GM23338 (cell line): ENCODE results near the gene IL22RA2. TPM values are rescaled to one million over a fixed set of nuclear protein-coding genes. Genes with fewer than 3 reads are reported as not detected.

Experiments used
- ATAC-seq: fragments of 200-7000 bp; cut with Tn5 transposase; 3 replicates; pipeline ENCODE4 v1.9.1; 2020
- DNase-seq: peaks from one replicate; pipeline ENCODE4 v3.0.0-alpha.2; 2015; ENCODE audit warnings: low spot score
- H2AFZ ChIP-seq: fragments of 200-600 bp; sonication (generic); 2 replicates; pipeline ENCODE4 v1.8.0; 2016; ENCODE audit warnings: antibody characterized with exemption, mild to moderate bottlenecking, moderate library complexity
- H3F3A ChIP-seq: fragments of 200-600 bp; sonication (generic); replicated peaks from 2 replicates; pipeline ENCODE4 v1.8.0; 2017; ENCODE audit warnings: antibody characterized with exemption, mixed run types, low read depth
- H3K27ac ChIP-seq: fragments of 200-600 bp; sonication (generic); 2 replicates; pipeline ENCODE4 v1.6.1; 2016; ENCODE audit warnings: low read depth
- H3K27me3 ChIP-seq: fragments of 200-600 bp; sonication (generic); 2 replicates; pipeline ENCODE4 v1.8.0; 2016; ENCODE audit warnings: mild to moderate bottlenecking, mixed run types, moderate library complexity; ENCODE audit not compliant: insufficient read depth
- H3K36me3 ChIP-seq: fragments of 200-600 bp; sonication (generic); 2 replicates; pipeline ENCODE4 v1.8.0; 2016; ENCODE audit warnings: mild to moderate bottlenecking; ENCODE audit not compliant: insufficient read depth
- H3K4me1 ChIP-seq: fragments of 200-600 bp; sonication (generic); 2 replicates; pipeline ENCODE4 v1.8.0; 2016; ENCODE audit warnings: mild to moderate bottlenecking, moderate library complexity; ENCODE audit not compliant: insufficient read depth
- H3K4me2 ChIP-seq: fragments of 200-600 bp; sonication (generic); 2 replicates; pipeline ENCODE4 v1.7.1; 2017; ENCODE audit warnings: mixed run types
- H3K4me3 ChIP-seq: fragments of 200-600 bp; sonication (generic); 2 replicates; pipeline ENCODE4 v1.6.1; 2016; ENCODE audit warnings: mixed run types
- H3K79me2 ChIP-seq: fragments of 200-600 bp; sonication (generic); replicated peaks from 2 replicates; pipeline ENCODE4 v1.8.0; 2017; ENCODE audit warnings: mild to moderate bottlenecking; ENCODE audit not compliant: insufficient read depth
- H3K9me2 ChIP-seq: fragments of 200-600 bp; sonication (generic); 2 replicates; pipeline ENCODE4 v1.8.0; 2017; ENCODE audit not compliant: insufficient read depth
- H4K20me1 ChIP-seq: fragments of 200-600 bp; sonication (generic); replicated peaks from 2 replicates; pipeline ENCODE4 v1.8.0; 2017; ENCODE audit warnings: mild to moderate bottlenecking; ENCODE audit not compliant: insufficient read depth
- H3K27ac Mint-ChIP-seq: 2 replicates; pipeline ENCODE4 v1.8.0; 2020; ENCODE audit warnings: inconsistent platforms, mild to moderate bottlenecking, moderate library complexity, mixed read lengths
- H3K27me3 Mint-ChIP-seq: 3 replicates; pipeline ENCODE4 v1.8.0; 2022; ENCODE audit warnings: low read depth, mild to moderate bottlenecking, moderate library complexity, mixed read lengths, inconsistent platforms; ENCODE audit not compliant: insufficient read depth, poor library complexity
- H3K36me3 Mint-ChIP-seq: 3 replicates; pipeline ENCODE4 v1.8.0; 2021; ENCODE audit warnings: low read depth, mild to moderate bottlenecking, inconsistent platforms, moderate library complexity, mixed read lengths
- H3K4me1 Mint-ChIP-seq: 3 replicates; pipeline ENCODE4 v1.8.0; 2020; ENCODE audit warnings: mild to moderate bottlenecking, inconsistent platforms, mixed read lengths
- H3K4me3 Mint-ChIP-seq: 3 replicates; pipeline ENCODE4 v1.8.0; 2021; ENCODE audit warnings: moderate library complexity, mild to moderate bottlenecking, inconsistent platforms, mixed read lengths
- H3K9me3 Mint-ChIP-seq: 3 replicates; pipeline ENCODE4 v1.8.0; 2020; ENCODE audit warnings: moderate library complexity, mild to moderate bottlenecking, inconsistent platforms, mixed read lengths
- CREB1 ChIP-seq: fragments of 250-450 bp; sonication (Bioruptor Pico); IDR thresholded peaks from 2 replicates; pipeline ENCODE4 v1.5.0; 2020; ENCODE audit warnings: low read depth, mild to moderate bottlenecking, moderate library complexity
- CTCF ChIP-seq, 2 experiments: fragments of 200-600 bp in 1 of 2; sonication (generic) in 1 of 2; conservative IDR thresholded peaks; 2 replicates each; pipeline versions ENCODE4 v1.5.1 to v1.6.1; 2016 to 2017; ENCODE audit warnings: antibody characterized with exemption in 2 of 2, low read depth in 2 of 2, mild to moderate bottlenecking in 2 of 2, moderate library complexity in 1 of 2
- EZH2phosphoT487 ChIP-seq: fragments of 200-600 bp; sonication (generic); IDR thresholded peaks from one replicate; pipeline ENCODE4 v1.8.1; 2018; ENCODE audit warnings: antibody characterized with exemption; ENCODE audit not compliant: unreplicated experiment
- POLR2AphosphoS5 ChIP-seq: IDR thresholded peaks from 2 replicates; pipeline ENCODE4 v1.6.1; 2016; ENCODE audit warnings: antibody characterized with exemption, low read depth
- REST ChIP-seq: IDR thresholded peaks from one replicate; pipeline ENCODE4 v1.6.1; 2018; ENCODE audit warnings: antibody characterized with exemption; ENCODE audit not compliant: unreplicated experiment
- STAT1 ChIP-seq: IDR thresholded peaks from one replicate; pipeline ENCODE4 v1.6.1; 2016; ENCODE audit warnings: antibody characterized with exemption; ENCODE audit not compliant: unreplicated experiment
- ZNF114 ChIP-seq: fragments of 250-450 bp; sonication (Bioruptor Pico); IDR thresholded peaks from 2 replicates; pipeline ENCODE4 v1.5.0; 2020; ENCODE audit warnings: mild to moderate bottlenecking, moderate library complexity
- ZNF331 ChIP-seq: fragments of 250-450 bp; sonication (Bioruptor Pico); IDR thresholded peaks from 2 replicates; pipeline ENCODE4 v1.5.0; 2020; ENCODE audit warnings: low read depth, mild to moderate bottlenecking, moderate library complexity
- polyA plus RNA-seq: library from polyadenylated mRNA; unstranded; fragments of >200 nt; fragmentation: Nextera tagmentation; extraction: Ambion mirVana; gene quantifications from 2 replicates; pipeline ENCODE4 v1.2.1, GENCODE V29; 2016
- total RNA-seq: library from RNA; depleted of rRNA; stranded (reverse); fragments of >200 nt; shearing (Covaris generic); gene quantifications from 2 replicates; pipeline ENCODE4 v1.2.3, GENCODE V29; 2014

The IL22RA2 gene
- total and polyA plus RNA-seq, 2 experiments from 2014 or later = not detected

- TF ChIP-seq REST = no peak
Observed at GRCh38 chr6:137112067-137112355, 61.4 kb downstream of the IL22RA2 start (continued).

- no peak for ATAC-seq
- H3K27ac Mint-ChIP-seq = no peak overlapping the region
Observed at GRCh38 chr6:137111296-137112066, 62.0 kb downstream of the IL22RA2 start.

GRCh38 chr6:137107767-137108105, 65.7 kb downstream of the IL22RA2 start:
- Histone ChIP-seq H3K27me3 (no peaks in the 10 kb centered on the region), H3K27ac (no peak overlapping the region), H3K4me3 (no peak overlapping the region), H4K20me1 (no peaks in the 10 kb centered on the region), H3K4me1 (no peaks in the 10 kb centered on the region), H3K36me3 (peaks cover 7% of the 10 kb centered on the region; the same call in 1 of the 2 replicates), H2AFZ (no peak overlapping the region), H3K4me2 (no peak overlapping the region), H3F3A (no peaks in the 10 kb centered on the region), H3K9me2 (peaks cover 17% of the 10 kb centered on the region), H3K79me2 (no peaks in the 10 kb centered on the region)
- peaks cover 3% of the 10 kb centered on the region for H3K27me3 Mint-ChIP-seq
- H3K4me1 Mint-ChIP-seq = no peaks in the 10 kb centered on the region
- H3K27ac Mint-ChIP-seq = no peak overlapping the region
- DNase-seq (no peak), ATAC-seq (no peak)
- no peak overlapping the region for H3K4me3 Mint-ChIP-seq
- peaks cover 17% of the 10 kb centered on the region for H3K36me3 Mint-ChIP-seq
- peaks cover 30% of the 10 kb centered on the region for H3K9me3 Mint-ChIP-seq
- no peak for TF ChIP-seq POLR2AphosphoS5
- TF ChIP-seq CREB1 (CRISPR knock-in tag) = no peak
- TF ChIP-seq STAT1 = no peak
- no peak for TF ChIP-seq ZNF114
- no peak for TF ChIP-seq CTCF (conservative IDR thresholded peaks at IDR 0.05; ENCODE audit: low read depth in 2 of 2)
- no peak for TF ChIP-seq REST
- no peak for TF ChIP-seq EZH2phosphoT487

More at GRCh38 chr6:137111296-137112066, 62.0 kb downstream of the IL22RA2 start:
- Histone ChIP-seq H3K27ac (no peak overlapping the region), H3K79me2 (no peaks in the 10 kb centered on the region), H3K36me3 (peaks cover 7% of the 10 kb centered on the region; the same call in 1 of the 2 replicates), H3K4me1 (no peaks in the 10 kb centered on the region), H3K9me2 (no peaks in the 10 kb centered on the region), H4K20me1 (no peaks in the 10 kb centered on the region), H3K4me2 (no peak overlapping the region), H3K27me3 (no peaks in the 10 kb centered on the region), H2AFZ (no peak overlapping the region), H3K4me3 (no peak overlapping the region), H3F3A (no peaks in the 10 kb centered on the region)
- H3K4me1 Mint-ChIP-seq = no peaks in the 10 kb centered on the region
- no peak overlapping the region for H3K4me3 Mint-ChIP-seq
- no peak for DNase-seq
- peaks cover 11% of the 10 kb centered on the region; the same call in 2 of the 3 replicates for H3K36me3 Mint-ChIP-seq
- H3K27me3 Mint-ChIP-seq = no peaks in the 10 kb centered on the region
- TF ChIP-seq ZNF331 (CRISPR knock-in tag) (no peak), POLR2AphosphoS5 (no peak), EZH2phosphoT487 (no peak)
- peaks cover 32% of the 10 kb centered on the region for H3K9me3 Mint-ChIP-seq
